Kidney epithelial cell (primary cell): ENCODE measurements around the gene RHEB. TPM values are rescaled to one million over a fixed set of nuclear protein-coding genes. Genes with fewer than 3 reads are reported as not detected.

Experiments used
- DNase-seq: peaks from one replicate; pipeline ENCODE4 v3.0.0-alpha.2; 2010; ENCODE audit warnings: low read depth
- H3K27me3 ChIP-seq: 2 replicates; pipeline ENCODE4 v1.6.0; 2011; ENCODE audit warnings: low read length; ENCODE audit not compliant: control insufficient read depth, insufficient read depth
- H3K36me3 ChIP-seq: 2 replicates; pipeline ENCODE4 v1.5.1; 2011; ENCODE audit warnings: low read length; ENCODE audit not compliant: control insufficient read depth, insufficient read depth
- H3K4me3 ChIP-seq: 2 replicates; pipeline ENCODE4 v1.5.1; 2011; ENCODE audit warnings: low read depth, mild to moderate bottlenecking, control low read depth, low read length
- CTCF ChIP-seq: IDR thresholded peaks from 2 replicates; pipeline ENCODE4 v1.5.1; 2011; ENCODE audit warnings: mild to moderate bottlenecking, moderate library complexity, low read length, control low read depth, inconsistent platforms; ENCODE audit not compliant: insufficient read depth, poor library complexity, severe bottlenecking
- total RNA-seq: library from RNA; depleted of rRNA; stranded (reverse); fragments of >200 nt; gene quantifications from 2 replicates; pipeline ENCODE4 v1.2.3, GENCODE V29; 2015

Gene RHEB
- total RNA-seq, 1 donor from 2014 or later, result 139 TPM

- peaks cover 2% of the 10 kb centered on the region for H3K36me3 ChIP-seq
- DNase-seq, result no peak
- TF ChIP-seq CTCF, result no peak
- no peaks in the 10 kb centered on the region for H3K27me3 ChIP-seq
- no peak overlapping the region for H3K4me3 ChIP-seq
These were observed 26.6 kb downstream of the RHEB start for GRCh38 chr7:151493083-151493482.

- Histone ChIP-seq H3K36me3 (peaks cover 2% of the 10 kb centered on the region), H3K27me3 (no peaks in the 10 kb centered on the region), H3K4me3 (no peak overlapping the region)
- peak; percentile 82 for DNase-seq
- TF ChIP-seq CTCF, result no peak
These were observed 27.8 kb downstream of the RHEB start for GRCh38 chr7:151491859-151492258.

- Histone ChIP-seq H3K4me3 (no peak overlapping the region), H3K27me3 (no peaks in the 10 kb centered on the region), H3K36me3 (peaks cover 2% of the 10 kb centered on the region)
- TF ChIP-seq CTCF, result no peak
- no peak for DNase-seq
These were observed 29.1 kb downstream of the RHEB start for GRCh38 chr7:151490456-151491105.

- no peaks in the 10 kb centered on the region for H3K27me3 ChIP-seq
- peaks cover 2% of the 10 kb centered on the region for H3K36me3 ChIP-seq
- TF ChIP-seq CTCF, result no peak
- H3K4me3 ChIP-seq, result no peak overlapping the region
- DNase-seq, result no peak
These were observed 30.2 kb downstream of the RHEB start for GRCh38 chr7:151489498-151489897.

- H3K36me3 ChIP-seq, result peaks cover 2% of the 10 kb centered on the region
- H3K27me3 ChIP-seq, result no peaks in the 10 kb centered on the region
- no peak for TF ChIP-seq CTCF
- H3K4me3 ChIP-seq, result no peak overlapping the region
- no peak for DNase-seq
These were observed 31.6 kb downstream of the RHEB start for GRCh38 chr7:151488096-151488495.

- H3K27me3 ChIP-seq, result no peaks in the 10 kb centered on the region
- no peak overlapping the region for H3K4me3 ChIP-seq
- no peak for DNase-seq
- H3K36me3 ChIP-seq, result peaks cover 2% of the 10 kb centered on the region
- no peak for TF ChIP-seq CTCF
These were observed 32.5 kb downstream of the RHEB start for GRCh38 chr7:151487228-151487627.
